HG02678 (cell line): ENCODE results near the gene HCRTR1.

Experiments
- ATAC-seq: cut with Tn5 transposase; IDR thresholded peaks from one replicate; pipeline ENCODE4 v1.9.1; 2021; ENCODE audit warnings: mild to moderate bottlenecking, moderate library complexity; ENCODE audit not compliant: unreplicated experiment

HCRTR1 gene

GRCh38 chr1:31617218-31617915 lies at the start of gene HCRTR1:
HCRTR1 (plus strand) TSS chr1:31617689; CDS start chr1:31619193, 1,504 bp downstream.
- ATAC-seq: no peak

GRCh38 chr1:31567956-31568570 lies 49.4 kb upstream of the HCRTR1 start:
- ATAC-seq: no peak

GRCh38 chr1:31568895-31569595 lies 48.4 kb upstream of the HCRTR1 start:
- no peak for ATAC-seq

- no peak for ATAC-seq
Observed at GRCh38 chr1:31569596-31570173, 47.8 kb upstream of the HCRTR1 start.

- ATAC-seq: no peak
Observed at GRCh38 chr1:31570228-31570627, 47.3 kb upstream of the HCRTR1 start.

GRCh38 chr1:31570906-31571305 lies 46.6 kb upstream of the HCRTR1 start:
- ATAC-seq: no peak

GRCh38 chr1:31571340-31572295 lies 45.9 kb upstream of the HCRTR1 start:
- ATAC-seq: no peak

GRCh38 chr1:31572323-31573104 lies 45.0 kb upstream of the HCRTR1 start:
- ATAC-seq: no peak

- ATAC-seq: no peak
Observed at GRCh38 chr1:31573261-31573660, 44.2 kb upstream of the HCRTR1 start.

GRCh38 chr1:31574749-31575368 lies 42.6 kb upstream of the HCRTR1 start:
- no peak for ATAC-seq

- ATAC-seq: no peak
Observed at GRCh38 chr1:31575369-31576140, 41.9 kb upstream of the HCRTR1 start.

- no peak for ATAC-seq
Observed at GRCh38 chr1:31576201-31576669, 41.3 kb upstream of the HCRTR1 start, which contains the start of gene TINAGL1. TINAGL1 (plus strand) TSS chr1:31576515; CDS start chr1:31577149, 634 bp downstream.

GRCh38 chr1:31576743-31577455 lies 40.6 kb upstream of the HCRTR1 start:
- ATAC-seq: no peak

GRCh38 chr1:31577515-31578192 lies 39.8 kb upstream of the HCRTR1 start:
- ATAC-seq: no peak

GRCh38 chr1:31579374-31579773 lies 38.1 kb upstream of the HCRTR1 start:
- ATAC-seq: no peak

- ATAC-seq: no peak
Observed at GRCh38 chr1:31580513-31580870, 37.0 kb upstream of the HCRTR1 start.

GRCh38 chr1:31580891-31581603 lies 36.4 kb upstream of the HCRTR1 start:
- ATAC-seq: no peak
